Mesodermal cell (in vitro differentiated cells): ENCODE measurements around the gene PRTG. TPM values are rescaled to one million over a fixed set of nuclear protein-coding genes. Genes with fewer than 3 reads are reported as not detected.
"Not testable (repeated sequence)": the region's sequence is repeated elsewhere in the genome, so short reads cannot be mapped to it uniquely, and the experiment has no call there.

Source experiments
- H3K27ac ChIP-seq: 2 replicates; pipeline ENCODE4 v1.7.0; 2013; ENCODE audit warnings: mild to moderate bottlenecking, low read depth, low read length, moderate library complexity; ENCODE audit not compliant: severe bottlenecking
- H3K36me3 ChIP-seq: 2 replicates; pipeline ENCODE4 v1.7.1; 2013; ENCODE audit warnings: mild to moderate bottlenecking, low read length, moderate library complexity; ENCODE audit not compliant: control insufficient read depth, insufficient read depth
- H3K4me1 ChIP-seq: one replicate; pipeline ENCODE4 v1.7.1; 2013; ENCODE audit warnings: mild to moderate bottlenecking, low read length; ENCODE audit not compliant: insufficient read depth, control insufficient read depth, poor library complexity, severe bottlenecking
- H3K4me3 ChIP-seq: 2 replicates; pipeline ENCODE4 v1.7.0; 2013; ENCODE audit warnings: low read length, control low read depth, mild to moderate bottlenecking; ENCODE audit not compliant: insufficient read depth, poor library complexity, severe bottlenecking; ENCODE audit errors: extremely low read depth
- H3K9me3 ChIP-seq: 2 replicates; pipeline ENCODE4 v1.7.1; 2013; ENCODE audit warnings: mild to moderate bottlenecking, low read length, moderate library complexity; ENCODE audit not compliant: control insufficient read depth
- WGBS, 2 experiments: methylation state at CpG; one replicate each; pipeline ENCODE4 v1.1.5; 2013; ENCODE audit warnings: missing lambda C conversion rate in 2 of 2; ENCODE audit not compliant: insufficient coverage in 2 of 2; 5-methylcytosine and 5-hydroxymethylcytosine counted together
- polyA plus RNA-seq, 2 experiments: library from polyadenylated mRNA; stranded (reverse); fragments of 50-300 nt; gene quantifications; one replicate each; pipeline ENCODE4 v1.2.3, GENCODE V29; 2013

The PRTG gene, protein sequence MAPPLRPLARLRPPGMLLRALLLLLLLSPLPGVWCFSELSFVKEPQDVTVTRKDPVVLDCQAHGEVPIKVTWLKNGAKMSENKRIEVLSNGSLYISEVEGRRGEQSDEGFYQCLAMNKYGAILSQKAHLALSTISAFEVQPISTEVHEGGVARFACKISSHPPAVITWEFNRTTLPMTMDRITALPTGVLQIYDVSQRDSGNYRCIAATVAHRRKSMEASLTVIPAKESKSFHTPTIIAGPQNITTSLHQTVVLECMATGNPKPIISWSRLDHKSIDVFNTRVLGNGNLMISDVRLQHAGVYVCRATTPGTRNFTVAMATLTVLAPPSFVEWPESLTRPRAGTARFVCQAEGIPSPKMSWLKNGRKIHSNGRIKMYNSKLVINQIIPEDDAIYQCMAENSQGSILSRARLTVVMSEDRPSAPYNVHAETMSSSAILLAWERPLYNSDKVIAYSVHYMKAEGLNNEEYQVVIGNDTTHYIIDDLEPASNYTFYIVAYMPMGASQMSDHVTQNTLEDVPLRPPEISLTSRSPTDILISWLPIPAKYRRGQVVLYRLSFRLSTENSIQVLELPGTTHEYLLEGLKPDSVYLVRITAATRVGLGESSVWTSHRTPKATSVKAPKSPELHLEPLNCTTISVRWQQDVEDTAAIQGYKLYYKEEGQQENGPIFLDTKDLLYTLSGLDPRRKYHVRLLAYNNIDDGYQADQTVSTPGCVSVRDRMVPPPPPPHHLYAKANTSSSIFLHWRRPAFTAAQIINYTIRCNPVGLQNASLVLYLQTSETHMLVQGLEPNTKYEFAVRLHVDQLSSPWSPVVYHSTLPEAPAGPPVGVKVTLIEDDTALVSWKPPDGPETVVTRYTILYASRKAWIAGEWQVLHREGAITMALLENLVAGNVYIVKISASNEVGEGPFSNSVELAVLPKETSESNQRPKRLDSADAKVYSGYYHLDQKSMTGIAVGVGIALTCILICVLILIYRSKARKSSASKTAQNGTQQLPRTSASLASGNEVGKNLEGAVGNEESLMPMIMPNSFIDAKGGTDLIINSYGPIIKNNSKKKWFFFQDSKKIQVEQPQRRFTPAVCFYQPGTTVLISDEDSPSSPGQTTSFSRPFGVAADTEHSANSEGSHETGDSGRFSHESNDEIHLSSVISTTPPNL
- polyA plus RNA-seq (2013, experiment 1 of 2), result 196 TPM
- polyA plus RNA-seq (2013, experiment 2 of 2), result 171 TPM

DNA sequence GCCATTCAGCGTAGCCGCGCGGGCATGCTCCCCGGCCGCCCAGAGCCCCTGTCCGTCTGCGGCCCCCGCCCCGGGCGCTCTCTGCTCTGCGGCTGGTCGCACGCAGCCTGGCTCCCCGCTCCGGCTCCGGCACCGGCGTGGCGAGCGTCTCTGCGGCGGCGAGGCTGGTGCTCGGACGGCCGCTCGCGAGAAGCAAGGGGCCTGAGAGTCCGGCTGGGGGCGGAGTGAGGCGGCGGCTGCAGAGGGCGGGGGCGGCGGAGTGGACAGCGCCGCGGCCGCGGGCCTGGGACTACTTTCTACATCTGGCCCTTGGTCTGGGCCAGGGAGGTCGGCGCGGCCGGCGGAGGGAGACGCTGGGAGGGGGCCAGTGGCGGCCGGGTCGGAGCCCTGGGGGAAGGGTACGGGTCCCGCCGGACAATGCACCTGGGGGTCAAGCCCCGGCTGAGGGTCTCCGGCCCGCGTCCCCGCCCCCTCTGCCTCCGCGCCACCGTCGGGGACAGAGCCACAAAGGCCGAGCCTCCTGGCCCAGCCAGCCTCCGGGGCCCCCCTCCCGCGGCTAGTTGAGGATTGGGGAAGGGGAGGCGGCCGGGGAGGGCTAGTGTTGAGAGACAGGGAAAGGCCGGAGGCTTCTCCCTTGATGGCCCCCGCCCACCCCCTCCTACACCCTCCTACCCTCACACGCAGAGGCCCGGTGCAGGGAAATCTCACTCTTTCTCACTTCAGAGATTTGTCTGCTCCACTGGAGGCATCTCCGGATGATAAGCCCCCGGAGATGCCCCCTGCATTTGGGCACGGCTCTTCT lies at the start of gene PRTG:
TSS of gene PRTG (minus strand) at position 226 of the 802 bp plus-strand sequence. CDS start at position 5, 221 bp downstream.
- 0% methylated on average over 39 to 50 of the region's 75 CpGs for WGBS, 2 experiments
- Histone ChIP-seq H3K27ac (peak within 1 kb of the TSS; percentile 94), H3K36me3 (peaks cover 27% of the 10 kb centered on the region), H3K4me1 (peaks cover 14% of the 10 kb centered on the region), H3K9me3 (no peaks in the 10 kb centered on the region), H3K4me3 (peak within 1 kb of the TSS; percentile 89)

- H3K4me1 ChIP-seq, result peaks cover 21% of the 10 kb centered on the region
- peak overlapping the region; percentile 89 for H3K27ac ChIP-seq
- no peak overlapping the region for H3K4me3 ChIP-seq
- H3K36me3 ChIP-seq, result no peaks in the 10 kb centered on the region
- peaks cover 33% of the 10 kb centered on the region for H3K9me3 ChIP-seq
- WGBS, 2 experiments, result 96 to 100% methylated on average over 1 to 3 of the region's 3 CpGs
Measured at GRCh38 chr15:55791551-55792400, 48.8 kb upstream of the PRTG start.

DNA sequence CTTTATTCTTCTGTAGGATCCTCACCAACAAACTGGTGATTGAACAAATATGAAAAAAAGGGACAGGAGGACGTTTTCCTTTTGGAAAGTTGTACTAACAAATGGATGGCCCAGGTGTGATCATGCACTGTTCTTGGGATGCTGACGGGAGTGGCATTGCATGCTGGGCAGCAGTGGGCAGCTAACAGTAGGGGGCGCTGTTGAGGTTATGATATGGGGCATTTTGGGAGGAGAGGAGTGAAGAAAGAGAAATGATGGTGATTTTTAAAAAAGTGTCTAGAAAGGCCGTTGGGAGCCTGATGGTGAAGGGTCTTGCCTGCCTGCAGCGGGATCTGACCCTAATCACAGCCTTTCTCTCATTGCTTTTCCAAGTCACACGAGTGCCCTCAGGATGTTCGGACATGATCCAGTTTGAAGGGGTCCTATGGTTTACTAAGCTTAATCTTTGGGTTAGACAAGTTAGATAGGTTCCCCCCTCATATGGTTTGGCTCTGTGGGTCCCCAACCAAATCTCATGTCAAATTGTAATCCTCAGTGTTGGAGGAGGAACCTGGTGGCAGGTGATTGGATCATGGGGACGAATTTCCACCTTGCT lies 46.2 kb upstream of the PRTG start:
- Histone ChIP-seq H3K4me3 (no peak overlapping the region), H3K9me3 (peaks cover 19% of the 10 kb centered on the region), H3K27ac (no peak overlapping the region), H3K36me3 (no peaks in the 10 kb centered on the region), H3K4me1 (peaks cover 44% of the 10 kb centered on the region)
- 88 to 94% methylated on average over 6 of the region's 8 CpGs for WGBS, 2 experiments

GRCh38 chr15:55786341-55786740 lies 43.4 kb upstream of the PRTG start:
- H3K9me3 ChIP-seq, result peaks cover 14% of the 10 kb centered on the region
- H3K4me1 ChIP-seq, result peaks cover 44% of the 10 kb centered on the region
- 25 to 40% methylated on average over 3 of the region's 3 CpGs for WGBS, 2 experiments
- H3K4me3 ChIP-seq, result no peak overlapping the region
- H3K36me3 ChIP-seq, result no peaks in the 10 kb centered on the region
- H3K27ac ChIP-seq, result peak overlapping the region; percentile 59

DNA sequence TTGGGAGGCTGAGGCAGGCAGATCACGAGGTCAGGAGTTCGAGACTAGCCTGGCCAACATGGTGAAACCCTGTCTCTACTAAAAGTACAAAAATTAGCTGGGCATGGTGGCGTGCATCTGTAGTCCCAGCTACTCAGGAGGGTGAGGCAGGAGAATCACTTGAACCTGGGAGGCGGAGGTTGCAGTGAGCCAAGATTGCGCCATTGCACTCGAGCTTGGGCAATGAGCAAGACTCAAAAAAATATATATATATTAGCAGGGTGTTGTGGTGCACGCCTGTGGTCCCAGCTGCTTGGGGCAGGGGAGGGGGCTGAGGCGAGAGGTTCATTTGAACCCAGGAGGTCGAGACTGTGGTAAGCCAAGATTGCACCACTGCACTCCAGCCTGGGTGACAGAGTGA lies 42.6 kb upstream of the PRTG start:
- Histone ChIP-seq H3K9me3 (peaks cover 14% of the 10 kb centered on the region), H3K4me1 (peaks cover 36% of the 10 kb centered on the region)
- H3K36me3 ChIP-seq, H3K4me3 ChIP-seq, H3K27ac ChIP-seq: not testable (repeated sequence)
- WGBS, 2 experiments, result 91 to 94% methylated on average over 5 to 7 of the region's 9 CpGs

- Histone ChIP-seq H3K9me3 (peaks cover 7% of the 10 kb centered on the region), H3K4me1 (peaks cover 36% of the 10 kb centered on the region), H3K36me3 (no peaks in the 10 kb centered on the region), H3K4me3 (no peak overlapping the region), H3K27ac (peak overlapping the region; percentile 86)
Measured at GRCh38 chr15:55784286-55784685, 41.3 kb upstream of the PRTG start.

DNA sequence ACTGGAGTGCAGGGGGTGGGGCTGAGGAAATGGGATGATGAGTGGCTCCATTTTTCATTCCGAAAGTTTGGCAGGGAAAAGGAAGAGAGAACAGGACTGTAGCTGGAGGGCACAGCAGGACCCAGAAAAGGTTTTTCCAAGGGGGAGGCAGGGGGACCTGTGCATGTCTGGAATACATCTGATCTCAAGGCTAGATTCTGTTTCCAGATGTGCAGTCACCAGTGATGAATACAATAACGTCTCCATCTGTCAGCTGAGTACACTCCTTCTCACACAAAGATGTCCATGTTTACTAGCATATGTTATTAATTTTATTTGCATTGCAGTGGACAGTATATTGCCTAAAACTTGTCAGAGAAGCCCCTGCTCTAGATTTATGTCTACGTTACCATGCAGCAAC lies 39.9 kb upstream of the PRTG start:
- H3K4me3 ChIP-seq, result no peak overlapping the region
- no peaks in the 10 kb centered on the region for H3K36me3 ChIP-seq
- peak overlapping the region; percentile 86 for H3K27ac ChIP-seq
- 75 to 81% methylated on average over 2 of the region's 3 CpGs for WGBS, 2 experiments
- no peaks in the 10 kb centered on the region for H3K9me3 ChIP-seq
- H3K4me1 ChIP-seq, result peaks cover 36% of the 10 kb centered on the region

DNA sequence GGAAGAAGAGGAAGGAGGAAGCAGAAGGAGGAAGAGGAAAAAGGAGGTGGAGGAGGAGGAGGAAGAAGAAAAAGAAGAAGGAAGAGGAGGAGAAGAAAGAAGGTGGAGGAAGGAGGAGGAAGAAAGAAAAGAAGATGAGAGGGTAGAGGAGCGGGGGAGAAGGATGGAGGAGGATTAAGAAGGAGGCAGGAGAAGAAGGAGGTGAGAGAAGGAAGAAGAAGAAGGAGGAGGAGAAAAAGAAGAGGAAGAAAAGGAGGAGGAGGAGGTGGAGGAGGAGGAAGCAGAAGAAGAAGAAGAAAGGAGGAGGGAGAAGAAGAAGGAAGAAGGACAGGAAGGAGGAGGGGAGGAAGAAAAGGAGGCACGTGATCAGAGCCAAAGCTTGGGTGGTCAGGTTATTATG lies 37.3 kb upstream of the PRTG start:
- Histone ChIP-seq H3K27ac (no peak overlapping the region), H3K36me3 (no peaks in the 10 kb centered on the region), H3K9me3 (no peaks in the 10 kb centered on the region), H3K4me1 (peaks cover 25% of the 10 kb centered on the region), H3K4me3 (no peak overlapping the region)
- WGBS, 2 experiments, result 100% methylated on average over 1 of the region's 2 CpGs; no CpG with 5 or more reads in 1 of the 2 experiments

GRCh38 chr15:55778932-55779331 lies 36.0 kb upstream of the PRTG start:
- H3K4me3 ChIP-seq, result no peak overlapping the region
- H3K36me3 ChIP-seq, result no peaks in the 10 kb centered on the region
- no peaks in the 10 kb centered on the region for H3K9me3 ChIP-seq
- WGBS, 2 experiments, result 80 to 100% methylated on average over 2 of the region's 3 CpGs
- H3K4me1 ChIP-seq, result peaks cover 22% of the 10 kb centered on the region
- H3K27ac ChIP-seq, result no peak overlapping the region
